GM12801 (cell line): ENCODE results near the gene BPTF.

ENCODE experiments used
- CTCF ChIP-seq: IDR thresholded peaks from one replicate; pipeline ENCODE4 v1.5.1; 2011; ENCODE audit warnings: control low read depth; ENCODE audit not compliant: insufficient read length; ENCODE audit errors: extremely low read depth

BPTF gene

GRCh38 chr17:67891481-67892119 is 66.3 kb downstream of the BPTF start:
- TF ChIP-seq CTCF: no peak

- no peak for TF ChIP-seq CTCF
Observed at GRCh38 chr17:67902511-67903231, 77.4 kb downstream of the BPTF start.

GRCh38 chr17:67911059-67911782 is 85.9 kb downstream of the BPTF start:
- TF ChIP-seq CTCF: no peak

- no peak for TF ChIP-seq CTCF
Observed at GRCh38 chr17:67912088-67912487, 86.8 kb downstream of the BPTF start.

GRCh38 chr17:67912656-67913055 is 87.4 kb downstream of the BPTF start:
- TF ChIP-seq CTCF: no peak

GRCh38 chr17:67920212-67920611 is 94.9 kb downstream of the BPTF start:
- no peak for TF ChIP-seq CTCF

GRCh38 chr17:67922503-67922902 is 97.2 kb downstream of the BPTF start:
- TF ChIP-seq CTCF: no peak
